Type B pancreatic cell (in vitro differentiated cells): Measurements from ENCODE around the gene ALOXE3. TPM values are rescaled to one million over a fixed set of nuclear protein-coding genes. Genes with fewer than 3 reads are reported as not detected.

Experiments
- DNase-seq: peaks from one replicate; pipeline ENCODE4 v3.0.0; 2021; ENCODE audit warnings: mixed read lengths; ENCODE audit not compliant: unreplicated experiment; ENCODE audit errors: extremely low spot score
- H3K27ac Mint-ChIP-seq: 2 replicates; pipeline ENCODE4 v1.8.0; 2021; ENCODE audit warnings: mild to moderate bottlenecking, mixed read lengths
- H3K27me3 Mint-ChIP-seq: 2 replicates; pipeline ENCODE4 v1.8.0; 2021; ENCODE audit warnings: mixed read lengths
- H3K36me3 Mint-ChIP-seq: 2 replicates; pipeline ENCODE4 v1.8.0; 2021; ENCODE audit warnings: mixed read lengths
- H3K4me1 Mint-ChIP-seq: one replicate; pipeline ENCODE4 v1.8.0; 2021; ENCODE audit warnings: mixed read lengths; ENCODE audit not compliant: unreplicated experiment
- H3K4me3 Mint-ChIP-seq: 2 replicates; pipeline ENCODE4 v1.8.0; 2021; ENCODE audit warnings: mild to moderate bottlenecking, mixed read lengths
- H3K9me3 Mint-ChIP-seq: 2 replicates; pipeline ENCODE4 v1.8.0; 2021; ENCODE audit warnings: mixed read lengths
- CTCF ChIP-seq: fragments of 200-600 bp; sonication (generic); conservative IDR thresholded peaks from 2 replicates; pipeline ENCODE4 v1.5.0; 2021; ENCODE audit warnings: antibody characterized with exemption, mild to moderate bottlenecking
- total RNA-seq: library from RNA; stranded (reverse); gene quantifications from 2 replicates; pipeline ENCODE4 v1.2.1, GENCODE V29; 2021; ENCODE audit warnings: low replicate concordance

Gene ALOXE3
- total RNA-seq, 1 donor from 2014 or later, result not detected

GRCh38 chr17:8133941-8134340, 15.6 kb upstream of the ALOXE3 start:
- Mint-ChIP-seq H3K36me3 (no peaks in the 10 kb centered on the region), H3K4me3 (no peak overlapping the region), H3K9me3 (no peaks in the 10 kb centered on the region), H3K27ac (no peak overlapping the region), H3K4me1 (no peaks in the 10 kb centered on the region), H3K27me3 (peaks cover 20% of the 10 kb centered on the region)
- no peak for DNase-seq
- no peak for TF ChIP-seq CTCF

- no peaks in the 10 kb centered on the region for H3K9me3 Mint-ChIP-seq
- H3K4me3 Mint-ChIP-seq, result no peak overlapping the region
- no peaks in the 10 kb centered on the region for H3K4me1 Mint-ChIP-seq
- no peak overlapping the region for H3K27ac Mint-ChIP-seq
- no peak for DNase-seq
- H3K36me3 Mint-ChIP-seq, result no peaks in the 10 kb centered on the region
- peaks cover 21% of the 10 kb centered on the region for H3K27me3 Mint-ChIP-seq
- no peak for TF ChIP-seq CTCF
Observed at GRCh38 chr17:8133399-8133798, 15.1 kb upstream of the ALOXE3 start.

- no peak for TF ChIP-seq CTCF
- Mint-ChIP-seq H3K27ac (no peak overlapping the region), H3K4me3 (no peak overlapping the region)
Observed at GRCh38 chr17:8131844-8132441, 13.6 kb upstream of the ALOXE3 start.

GRCh38 chr17:8128125-8128784, 9.9 kb upstream of the ALOXE3 start:
- Mint-ChIP-seq H3K27me3 (peaks cover 63% of the 10 kb centered on the region), H3K4me1 (peaks cover 28% of the 10 kb centered on the region), H3K4me3 (peak overlapping the region; percentile 39), H3K9me3 (no peaks in the 10 kb centered on the region), H3K27ac (no peak overlapping the region), H3K36me3 (peaks cover 4% of the 10 kb centered on the region)
- no peak for TF ChIP-seq CTCF
- DNase-seq, result no peak

More at GRCh38 chr17:8131844-8132441, 13.6 kb upstream of the ALOXE3 start:
- H3K27me3 Mint-ChIP-seq, result peaks cover 29% of the 10 kb centered on the region
- H3K36me3 Mint-ChIP-seq, result no peaks in the 10 kb centered on the region
- no peaks in the 10 kb centered on the region for H3K9me3 Mint-ChIP-seq
- peaks cover 5% of the 10 kb centered on the region for H3K4me1 Mint-ChIP-seq
- DNase-seq, result no peak

- Mint-ChIP-seq H3K4me3 (peak overlapping the region; percentile 96), H3K36me3 (peaks cover 4% of the 10 kb centered on the region), H3K9me3 (no peaks in the 10 kb centered on the region), H3K4me1 (peaks cover 30% of the 10 kb centered on the region), H3K27me3 (peaks cover 70% of the 10 kb centered on the region), H3K27ac (peak overlapping the region; percentile 96)
- no peak for DNase-seq
- TF ChIP-seq CTCF, result no peak
Observed at GRCh38 chr17:8126491-8127066, 8.3 kb upstream of the ALOXE3 start.
